ENCODE measurements around the gene RIT2. TPM values are rescaled to one million over a fixed set of nuclear protein-coding genes. Genes with fewer than 3 reads are reported as not detected.

Gene RIT2
- total RNA-seq, 1 donor from 2014 or later = not detected

GRCh38 chr18:43034683-43035500 is 80.6 kb downstream of the RIT2 start:
- DNase-seq (ENCODE audit: low spot score) = no peak
- no peaks in the 10 kb centered on the region for H3F3A ChIP-seq (ENCODE audit: low read depth)
- H3K4me2 ChIP-seq = no peak overlapping the region
- Mint-ChIP-seq H3K27me3 (ENCODE audit: insufficient read depth, low read depth) (no peaks in the 10 kb centered on the region), H3K36me3 (no peaks in the 10 kb centered on the region), H3K4me3 (no peak overlapping the region), H3K9me3 (no peaks in the 10 kb centered on the region), H3K27ac (no peak overlapping the region), H3K4me1 (no peaks in the 10 kb centered on the region)
- no peak overlapping the region for H3K9ac ChIP-seq
- no peak for TF ChIP-seq EZH2phosphoT487 (IDR thresholded peaks at IDR 0.05)
- TF ChIP-seq EZH2 (IDR thresholded peaks at IDR 0.05) = no peak
- TF ChIP-seq, protein P1, sequence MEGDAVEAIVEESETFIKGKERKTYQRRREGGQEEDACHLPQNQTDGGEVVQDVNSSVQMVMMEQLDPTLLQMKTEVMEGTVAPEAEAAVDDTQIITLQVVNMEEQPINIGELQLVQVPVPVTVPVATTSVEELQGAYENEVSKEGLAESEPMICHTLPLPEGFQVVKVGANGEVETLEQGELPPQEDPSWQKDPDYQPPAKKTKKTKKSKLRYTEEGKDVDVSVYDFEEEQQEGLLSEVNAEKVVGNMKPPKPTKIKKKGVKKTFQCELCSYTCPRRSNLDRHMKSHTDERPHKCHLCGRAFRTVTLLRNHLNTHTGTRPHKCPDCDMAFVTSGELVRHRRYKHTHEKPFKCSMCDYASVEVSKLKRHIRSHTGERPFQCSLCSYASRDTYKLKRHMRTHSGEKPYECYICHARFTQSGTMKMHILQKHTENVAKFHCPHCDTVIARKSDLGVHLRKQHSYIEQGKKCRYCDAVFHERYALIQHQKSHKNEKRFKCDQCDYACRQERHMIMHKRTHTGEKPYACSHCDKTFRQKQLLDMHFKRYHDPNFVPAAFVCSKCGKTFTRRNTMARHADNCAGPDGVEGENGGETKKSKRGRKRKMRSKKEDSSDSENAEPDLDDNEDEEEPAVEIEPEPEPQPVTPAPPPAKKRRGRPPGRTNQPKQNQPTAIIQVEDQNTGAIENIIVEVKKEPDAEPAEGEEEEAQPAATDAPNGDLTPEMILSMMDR (IDR thresholded peaks at IDR 0.05) = no peak
- H3K4me1 ChIP-seq = peaks cover 8% of the 10 kb centered on the region
- no peak overlapping the region for H3K27ac ChIP-seq
- H3K9me3 ChIP-seq (ENCODE audit: low read depth) = no peaks in the 10 kb centered on the region
- no peak overlapping the region for H3K4me3 ChIP-seq
- H3K36me3 ChIP-seq = no peaks in the 10 kb centered on the region
- H4K20me1 ChIP-seq (ENCODE audit: low read depth) = no peaks in the 10 kb centered on the region
- H2AFZ ChIP-seq (replicated peaks) = peak overlapping the region; percentile 40
- H3K27me3 ChIP-seq = no peaks in the 10 kb centered on the region
- H3K79me2 ChIP-seq (ENCODE audit: low read depth) = no peaks in the 10 kb centered on the region

DNA sequence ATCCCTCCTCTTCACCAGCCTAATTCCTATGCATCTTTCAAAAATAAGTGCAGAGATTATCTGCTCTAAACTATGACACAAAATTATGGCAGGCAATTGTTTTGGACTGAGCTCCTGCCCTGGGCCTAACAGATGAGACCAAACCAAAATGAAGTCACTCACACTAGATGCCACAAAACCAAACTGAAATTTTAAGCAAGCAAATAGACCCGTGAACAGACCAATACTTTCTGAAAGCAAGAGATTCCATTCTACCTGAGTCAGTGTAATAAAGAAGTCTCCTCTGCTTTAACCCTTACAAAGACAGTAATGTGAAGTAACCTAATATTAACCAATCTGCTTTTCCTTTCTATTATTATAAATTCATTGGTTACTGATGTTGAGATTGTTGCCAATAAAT is 84.3 kb downstream of the RIT2 start:
- no peak overlapping the region for H3K4me3 ChIP-seq
- H3K4me2 ChIP-seq = no peak overlapping the region
- Mint-ChIP-seq H3K4me3 (no peak overlapping the region), H3K27me3 (ENCODE audit: insufficient read depth, low read depth) (peaks cover 2% of the 10 kb centered on the region), H3K4me1 (no peaks in the 10 kb centered on the region), H3K36me3 (no peaks in the 10 kb centered on the region), H3K27ac (no peak overlapping the region), H3K9me3 (no peaks in the 10 kb centered on the region)
- H3K27ac ChIP-seq = no peak overlapping the region
- DNase-seq (ENCODE audit: low spot score) = no peak
- no peaks in the 10 kb centered on the region for H3K36me3 ChIP-seq
- H4K20me1 ChIP-seq (ENCODE audit: low read depth) = no peaks in the 10 kb centered on the region
- no peak overlapping the region for H3K9ac ChIP-seq
- H3K27me3 ChIP-seq = no peaks in the 10 kb centered on the region
- TF ChIP-seq EZH2phosphoT487 (IDR thresholded peaks at IDR 0.05) (no peak), EZH2 (IDR thresholded peaks at IDR 0.05) (no peak)
- TF ChIP-seq, protein P1 (IDR thresholded peaks at IDR 0.05) = no peak
- no peak overlapping the region for H2AFZ ChIP-seq (replicated peaks)
- peaks cover 8% of the 10 kb centered on the region for H3K4me1 ChIP-seq
- no peaks in the 10 kb centered on the region for H3F3A ChIP-seq (ENCODE audit: low read depth)
- no peaks in the 10 kb centered on the region for H3K79me2 ChIP-seq (ENCODE audit: low read depth)
- H3K9me3 ChIP-seq (ENCODE audit: low read depth) = no peaks in the 10 kb centered on the region

DNA sequence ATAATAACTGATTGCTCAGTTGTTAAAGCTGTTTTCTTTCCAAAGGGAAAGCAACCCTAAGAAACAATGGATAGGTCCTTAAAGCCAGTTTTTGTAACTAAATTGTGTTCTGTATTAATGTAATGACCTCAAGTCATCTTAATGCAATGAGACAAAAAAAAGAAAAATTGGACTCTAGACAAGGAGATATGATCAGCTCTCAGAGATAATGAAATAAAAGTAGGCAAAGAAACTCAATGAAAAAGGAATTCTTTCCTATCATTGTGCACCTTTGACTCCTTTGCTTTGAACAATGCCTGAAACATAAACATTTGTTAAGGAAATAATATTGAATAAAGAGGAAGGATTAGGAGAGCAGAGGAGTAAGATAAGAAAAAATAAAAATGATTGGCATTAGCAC is 86.1 kb downstream of the RIT2 start:
- Mint-ChIP-seq H3K4me1 (no peaks in the 10 kb centered on the region), H3K27me3 (ENCODE audit: insufficient read depth, low read depth) (peaks cover 2% of the 10 kb centered on the region)
- H3K9me3 ChIP-seq (ENCODE audit: low read depth) = no peaks in the 10 kb centered on the region

More for the DNA sequence above, 86.1 kb downstream of the RIT2 start:
- no peaks in the 10 kb centered on the region for H3K4me1 ChIP-seq
- H4K20me1 ChIP-seq (ENCODE audit: low read depth) = no peaks in the 10 kb centered on the region
- no peak overlapping the region for H3K4me3 ChIP-seq
- no peaks in the 10 kb centered on the region for H3K36me3 ChIP-seq
- H3K79me2 ChIP-seq (ENCODE audit: low read depth) = no peaks in the 10 kb centered on the region
- no peak overlapping the region for H3K4me2 ChIP-seq
- no peaks in the 10 kb centered on the region for H3K27me3 ChIP-seq
- H3K27ac Mint-ChIP-seq = no peak overlapping the region
- TF ChIP-seq, protein P1 (IDR thresholded peaks at IDR 0.05) = no peak
- TF ChIP-seq EZH2phosphoT487 (IDR thresholded peaks at IDR 0.05) (no peak), EZH2 (IDR thresholded peaks at IDR 0.05) (no peak)
- H3K27ac ChIP-seq = no peak overlapping the region
- no peaks in the 10 kb centered on the region for H3K9me3 Mint-ChIP-seq
- H2AFZ ChIP-seq (replicated peaks) = no peak overlapping the region
- H3K36me3 Mint-ChIP-seq = no peaks in the 10 kb centered on the region
- H3K9ac ChIP-seq = no peak overlapping the region
- H3F3A ChIP-seq (ENCODE audit: low read depth) = no peaks in the 10 kb centered on the region
- H3K4me3 Mint-ChIP-seq = no peak overlapping the region
- DNase-seq (ENCODE audit: low spot score) = no peak
